ENCODE results near the gene GPT2. TPM values are rescaled to one million over a fixed set of nuclear protein-coding genes. Genes with fewer than 3 reads are reported as not detected.

The GPT2 gene
- total RNA-seq, 4 donors from 2014 or later: 5.5 to 19.2 (median 13.2) TPM

DNA sequence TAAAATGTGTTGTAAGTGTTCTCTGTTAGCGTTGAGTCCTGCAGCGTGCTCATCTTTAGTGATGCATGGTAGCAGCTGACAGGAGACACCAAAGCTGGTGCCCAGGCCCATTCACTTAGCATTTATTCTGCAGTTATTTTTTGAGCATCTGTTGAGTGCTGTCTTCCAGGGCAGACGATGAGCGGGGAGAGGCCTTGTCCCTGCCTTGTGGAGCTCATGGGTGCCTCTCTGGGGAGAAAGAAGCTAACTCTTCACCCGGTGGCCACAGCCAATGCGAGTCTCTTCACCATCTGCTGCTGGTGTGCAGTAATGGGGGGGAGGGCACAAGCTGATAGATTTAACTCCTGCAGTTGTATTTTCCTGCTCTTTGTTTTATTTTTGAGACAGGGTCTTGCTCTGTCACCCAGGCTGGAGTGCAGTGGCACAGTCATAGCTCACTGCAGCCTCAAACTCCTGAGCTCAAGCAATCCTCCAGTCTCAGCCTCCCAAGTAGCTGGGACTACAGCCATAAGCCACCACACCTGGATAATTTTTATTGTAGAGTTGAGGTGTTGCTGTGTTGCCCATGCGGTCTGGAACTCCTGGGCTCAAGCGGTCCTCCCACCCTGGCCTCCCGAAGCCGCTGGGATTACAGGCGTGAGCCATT lies 30.5 kb downstream of the GPT2 start:
- Histone ChIP-seq H3K27ac (no peak overlapping the region), H3K9me3 (no peaks in the 10 kb centered on the region), H3K4me1 (peaks cover 0 to 9% of the 10 kb centered on the region in 2 donors), H3K27me3 (no peaks in the 10 kb centered on the region), H3K36me3 (no peaks in the 10 kb centered on the region), H3K4me3 (replicated peaks in 1 of 3) (no peak overlapping the region)
- no peak for DNase-seq
- TF ChIP-seq POLR2A (IDR thresholded peaks at IDR 0.05): no peak
- TF ChIP-seq, protein P1, sequence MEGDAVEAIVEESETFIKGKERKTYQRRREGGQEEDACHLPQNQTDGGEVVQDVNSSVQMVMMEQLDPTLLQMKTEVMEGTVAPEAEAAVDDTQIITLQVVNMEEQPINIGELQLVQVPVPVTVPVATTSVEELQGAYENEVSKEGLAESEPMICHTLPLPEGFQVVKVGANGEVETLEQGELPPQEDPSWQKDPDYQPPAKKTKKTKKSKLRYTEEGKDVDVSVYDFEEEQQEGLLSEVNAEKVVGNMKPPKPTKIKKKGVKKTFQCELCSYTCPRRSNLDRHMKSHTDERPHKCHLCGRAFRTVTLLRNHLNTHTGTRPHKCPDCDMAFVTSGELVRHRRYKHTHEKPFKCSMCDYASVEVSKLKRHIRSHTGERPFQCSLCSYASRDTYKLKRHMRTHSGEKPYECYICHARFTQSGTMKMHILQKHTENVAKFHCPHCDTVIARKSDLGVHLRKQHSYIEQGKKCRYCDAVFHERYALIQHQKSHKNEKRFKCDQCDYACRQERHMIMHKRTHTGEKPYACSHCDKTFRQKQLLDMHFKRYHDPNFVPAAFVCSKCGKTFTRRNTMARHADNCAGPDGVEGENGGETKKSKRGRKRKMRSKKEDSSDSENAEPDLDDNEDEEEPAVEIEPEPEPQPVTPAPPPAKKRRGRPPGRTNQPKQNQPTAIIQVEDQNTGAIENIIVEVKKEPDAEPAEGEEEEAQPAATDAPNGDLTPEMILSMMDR (IDR thresholded peaks at IDR 0.05): no peak
- 95 to 98% methylated on average over 11 of the region's 11 CpGs for WGBS, 2 donors
- intact Hi-C loops (cut with DNase I): no loop called here

- peaks cover 0 to 12% of the 10 kb centered on the region in 2 donors for H3K4me1 ChIP-seq
- no peak overlapping the region for H3K27ac ChIP-seq
- no peak overlapping the region for H3K4me3 ChIP-seq (replicated peaks in 1 of 3)
- no peaks in the 10 kb centered on the region for H3K27me3 ChIP-seq
- H3K9me3 ChIP-seq: no peaks in the 10 kb centered on the region
- intact Hi-C loops (cut with DNase I): no loop called here
- TF ChIP-seq POLR2A (IDR thresholded peaks at IDR 0.05): no peak
- TF ChIP-seq, protein P1 (IDR thresholded peaks at IDR 0.05): no peak
- H3K36me3 ChIP-seq: no peaks in the 10 kb centered on the region
- WGBS, 2 donors: 96 to 98% methylated on average over 2 of the region's 2 CpGs
- no peak for DNase-seq
Observed at GRCh38 chr16:46915483-46916025, 31.4 kb downstream of the GPT2 start.

DNA sequence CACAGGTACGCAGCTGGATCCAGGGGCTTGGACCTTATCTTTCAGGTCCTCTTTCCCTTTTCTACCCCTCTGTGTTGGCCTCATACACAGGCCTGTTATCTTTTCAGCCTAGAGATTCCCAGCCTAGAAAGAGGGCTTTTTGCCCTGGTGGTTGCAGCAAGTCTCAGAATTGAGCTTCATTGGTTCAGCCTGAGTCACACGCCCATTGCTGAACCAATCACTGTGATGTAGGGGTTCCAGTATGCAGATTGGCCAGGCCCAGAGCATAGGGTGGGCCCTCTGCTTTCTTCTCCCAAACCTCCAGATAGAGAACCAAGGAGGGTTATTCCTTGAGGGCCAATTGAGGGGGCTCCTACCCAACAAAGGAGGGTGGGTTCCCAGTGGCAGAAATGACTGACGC lies 32.8 kb downstream of the GPT2 start:
- no peaks in the 10 kb centered on the region for H3K9me3 ChIP-seq
- no peak overlapping the region for H3K4me3 ChIP-seq (replicated peaks in 1 of 3)
- DNase-seq: no peak
- H3K36me3 ChIP-seq: no peaks in the 10 kb centered on the region
- intact Hi-C loops (cut with DNase I): no loop called here
- H3K27me3 ChIP-seq: no peaks in the 10 kb centered on the region
- 92 to 100% methylated on average over 3 of the region's 3 CpGs for WGBS, 2 donors
- TF ChIP-seq, protein P1 (IDR thresholded peaks at IDR 0.05): no peak
- TF ChIP-seq POLR2A (IDR thresholded peaks at IDR 0.05): no peak
- peaks cover 4 to 10% of the 10 kb centered on the region in 2 donors for H3K4me1 ChIP-seq
- H3K27ac ChIP-seq: no peak overlapping the region

DNA sequence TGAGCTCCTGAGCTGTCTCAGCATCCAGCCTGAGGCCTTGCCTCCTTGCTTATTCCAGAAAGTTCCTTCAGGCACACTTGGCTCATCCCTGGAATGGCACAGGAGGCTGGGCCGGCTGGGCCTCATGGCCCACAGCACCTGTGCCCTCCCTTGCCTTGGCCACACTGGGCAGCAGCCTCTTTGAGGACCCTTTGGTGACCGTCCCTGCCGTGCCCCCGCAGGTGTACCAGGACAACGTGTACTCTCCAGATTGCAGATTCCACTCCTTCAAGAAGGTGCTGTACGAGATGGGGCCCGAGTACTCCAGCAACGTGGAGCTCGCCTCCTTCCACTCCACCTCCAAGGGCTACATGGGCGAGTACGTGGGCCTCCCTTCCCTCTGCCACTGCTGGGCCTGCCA lies 34.2 kb downstream of the GPT2 start:
- intact Hi-C loops (cut with DNase I): no loop called here
- DNase-seq: no peak
- Histone ChIP-seq H3K36me3 (peaks cover 0 to under 1% of the 10 kb centered on the region in 2 donors), H3K9me3 (no peaks in the 10 kb centered on the region), H3K4me1 (peaks cover 4 to 9% of the 10 kb centered on the region in 2 donors), H3K4me3 (replicated peaks in 1 of 3) (no peak overlapping the region), H3K27ac (no peak overlapping the region), H3K27me3 (no peaks in the 10 kb centered on the region)
- no peak for TF ChIP-seq POLR2A (IDR thresholded peaks at IDR 0.05)
- TF ChIP-seq, protein P1 (IDR thresholded peaks at IDR 0.05): no peak
- WGBS, 2 donors: 85 to 89% methylated on average over 6 to 11 of the region's 11 CpGs
